GM19372 (cell line): Measurements from ENCODE around the gene IRAK1BP1.
"Not testable (repeated sequence)": the region's sequence is repeated elsewhere in the genome, so short reads cannot be mapped to it uniquely, and the experiment has no call there.

Experiments used
- ATAC-seq: cut with Tn5 transposase; IDR thresholded peaks from one replicate; pipeline ENCODE4 v1.9.1; 2021; ENCODE audit warnings: mild to moderate bottlenecking, low read depth, moderate library complexity; ENCODE audit not compliant: unreplicated experiment

IRAK1BP1 gene

GRCh38 chr6:78883651-78884050 lies 16.3 kb downstream of the IRAK1BP1 start:
- no peak for ATAC-seq

GRCh38 chr6:78889901-78890300 lies 22.6 kb downstream of the IRAK1BP1 start:
- not testable (repeated sequence) for ATAC-seq

GRCh38 chr6:78896227-78896626 lies 28.9 kb downstream of the IRAK1BP1 start:
- ATAC-seq = no peak

GRCh38 chr6:78908621-78909020 lies 41.3 kb downstream of the IRAK1BP1 start:
- no peak for ATAC-seq

GRCh38 chr6:78909391-78909790 lies 42.0 kb downstream of the IRAK1BP1 start:
- no peak for ATAC-seq

- no peak for ATAC-seq
These were observed 42.7 kb downstream of the IRAK1BP1 start for GRCh38 chr6:78910010-78910409.

- peak; percentile 55 for ATAC-seq
These were observed 43.3 kb downstream of the IRAK1BP1 start for GRCh38 chr6:78910591-78911171.

- ATAC-seq = no peak
These were observed 44.0 kb downstream of the IRAK1BP1 start for GRCh38 chr6:78911218-78911940.

- ATAC-seq = no peak
These were observed 49.1 kb downstream of the IRAK1BP1 start for GRCh38 chr6:78916411-78916810.

GRCh38 chr6:78917788-78918187 lies 50.4 kb downstream of the IRAK1BP1 start:
- no peak for ATAC-seq

- ATAC-seq = not testable (repeated sequence)
These were observed 53.8 kb downstream of the IRAK1BP1 start for GRCh38 chr6:78921168-78921567.

GRCh38 chr6:78925317-78925716 lies 58.0 kb downstream of the IRAK1BP1 start:
- ATAC-seq = no peak

- ATAC-seq = no peak
These were observed 68.2 kb downstream of the IRAK1BP1 start for GRCh38 chr6:78935553-78935952.

- ATAC-seq = no peak
These were observed 69.2 kb downstream of the IRAK1BP1 start for GRCh38 chr6:78936515-78936914.

- ATAC-seq = no peak
These were observed 75.1 kb downstream of the IRAK1BP1 start for GRCh38 chr6:78942446-78942845.

GRCh38 chr6:78947529-78947928 lies 80.2 kb downstream of the IRAK1BP1 start:
- no peak for ATAC-seq

- ATAC-seq = no peak
These were observed 80.6 kb downstream of the IRAK1BP1 start for GRCh38 chr6:78947962-78948361.

- ATAC-seq = no peak
These were observed 81.4 kb downstream of the IRAK1BP1 start for GRCh38 chr6:78948785-78949184.

- ATAC-seq = no peak
These were observed 85.0 kb downstream of the IRAK1BP1 start for GRCh38 chr6:78952362-78952761.
